CD4-positive, alpha-beta T cell treated with Interleukin-15 for 4 hours (primary cell): ENCODE data around the gene SRSF7.
"Not testable (repeated sequence)": the region's sequence is repeated elsewhere in the genome, so short reads cannot be mapped to it uniquely, and the experiment has no call there.

Source experiments
- DNase-seq: peaks from one replicate; pipeline ENCODE4 v3.0.0-alpha.2; 2020; ENCODE audit warnings: low spot score

The SRSF7 gene

GRCh38 chr2:38731684-38732221 is 19.4 kb downstream of the SRSF7 start:
- DNase-seq: no peak

- no peak for DNase-seq
Measured at GRCh38 chr2:38731090-38731489, 20.1 kb downstream of the SRSF7 start.

GRCh38 chr2:38728694-38729093 is 22.5 kb downstream of the SRSF7 start:
- DNase-seq: no peak

GRCh38 chr2:38727661-38728060 is 23.5 kb downstream of the SRSF7 start:
- DNase-seq: no peak

- no peak for DNase-seq
Measured at GRCh38 chr2:38723173-38723572, 28.0 kb downstream of the SRSF7 start.

- peak; percentile 41 for DNase-seq
Measured at GRCh38 chr2:38722271-38723061, 28.7 kb downstream of the SRSF7 start.

GRCh38 chr2:38720613-38721241 is 30.4 kb downstream of the SRSF7 start:
- no peak for DNase-seq

GRCh38 chr2:38719706-38720105 is 31.5 kb downstream of the SRSF7 start:
- no peak for DNase-seq

GRCh38 chr2:38718601-38719000 is 32.6 kb downstream of the SRSF7 start:
- no peak for DNase-seq

- DNase-seq: no peak
Measured at GRCh38 chr2:38716185-38716584, 35.0 kb downstream of the SRSF7 start.

GRCh38 chr2:38714941-38715340 is 36.2 kb downstream of the SRSF7 start:
- DNase-seq: not testable (repeated sequence)

- no peak for DNase-seq
Measured at GRCh38 chr2:38713338-38713737, 37.8 kb downstream of the SRSF7 start.

GRCh38 chr2:38712871-38713270 is 38.3 kb downstream of the SRSF7 start:
- DNase-seq: no peak

- no peak for DNase-seq
Measured at GRCh38 chr2:38712413-38712812, 38.7 kb downstream of the SRSF7 start.

- no peak for DNase-seq
Measured at GRCh38 chr2:38711558-38711957, 39.6 kb downstream of the SRSF7 start.

- peak; percentile 61 for DNase-seq
Measured at GRCh38 chr2:38709567-38710194, 41.5 kb downstream of the SRSF7 start.

- DNase-seq: no peak
Measured at GRCh38 chr2:38708900-38709566, 42.1 kb downstream of the SRSF7 start.

GRCh38 chr2:38708491-38708890 is 42.7 kb downstream of the SRSF7 start:
- DNase-seq: not testable (repeated sequence)

GRCh38 chr2:38706846-38707345 is 44.3 kb downstream of the SRSF7 start:
- no peak for DNase-seq

- DNase-seq: no peak
Measured at GRCh38 chr2:38704664-38705063, 46.5 kb downstream of the SRSF7 start.

- DNase-seq: not testable (repeated sequence)
Measured at GRCh38 chr2:38703336-38703735, 47.8 kb downstream of the SRSF7 start.

- DNase-seq: no peak
Measured at GRCh38 chr2:38702413-38702812, 48.7 kb downstream of the SRSF7 start.
